NCI-H69 (cell line): ENCODE data around the gene EIF4E2.
A peak's percentile ranks its signal among the peaks of the same experiment; 100 is the strongest.

ENCODE experiments used
- DNase-seq: peaks from one replicate; lab custom pipeline; 2025; lab: John Stamatoyannopoulos, UW

The EIF4E2 gene

DNA sequence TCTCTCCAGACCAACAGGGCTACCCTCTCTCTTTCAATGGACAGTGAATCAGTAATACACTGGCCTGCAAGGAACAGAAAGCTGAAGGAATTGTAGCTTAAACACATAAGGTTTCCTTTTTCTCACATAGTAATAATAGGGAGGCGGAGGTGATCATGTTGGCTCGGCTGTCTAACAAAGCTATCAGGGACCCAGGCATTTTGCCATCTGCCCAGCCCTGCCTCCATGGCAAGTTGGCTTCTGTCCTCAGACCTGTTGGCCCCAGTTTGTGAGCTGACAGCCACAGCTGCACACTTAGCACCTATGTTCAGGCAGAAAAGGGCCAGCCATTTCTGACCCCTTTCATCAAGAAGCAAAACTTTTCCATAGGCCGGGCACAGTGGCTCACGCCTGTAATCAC lies 13.0 kb upstream of the EIF4E2 start:
- no peak for DNase-seq

DNA sequence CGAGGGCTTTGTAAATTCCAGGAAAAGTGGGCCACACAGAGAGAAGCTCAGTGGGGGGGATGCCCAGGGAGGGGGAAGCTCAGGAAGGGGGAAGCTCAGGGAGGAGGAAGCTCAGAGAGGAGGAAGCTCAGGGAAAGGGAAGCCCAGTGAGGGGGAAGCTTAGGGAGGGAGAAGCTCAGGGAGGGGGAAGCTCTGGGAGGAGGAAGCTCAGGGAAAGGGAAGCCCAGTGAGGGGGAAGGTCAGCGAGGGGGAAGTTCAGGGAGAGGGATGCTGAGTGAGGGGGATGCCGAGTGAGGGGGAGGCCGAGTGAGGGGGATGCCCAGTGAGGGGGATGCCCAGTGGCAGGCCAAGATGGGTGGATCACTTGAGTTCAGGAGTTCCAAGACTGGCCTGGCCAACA lies 11.8 kb upstream of the EIF4E2 start:
- peak; percentile 8 for DNase-seq

DNA sequence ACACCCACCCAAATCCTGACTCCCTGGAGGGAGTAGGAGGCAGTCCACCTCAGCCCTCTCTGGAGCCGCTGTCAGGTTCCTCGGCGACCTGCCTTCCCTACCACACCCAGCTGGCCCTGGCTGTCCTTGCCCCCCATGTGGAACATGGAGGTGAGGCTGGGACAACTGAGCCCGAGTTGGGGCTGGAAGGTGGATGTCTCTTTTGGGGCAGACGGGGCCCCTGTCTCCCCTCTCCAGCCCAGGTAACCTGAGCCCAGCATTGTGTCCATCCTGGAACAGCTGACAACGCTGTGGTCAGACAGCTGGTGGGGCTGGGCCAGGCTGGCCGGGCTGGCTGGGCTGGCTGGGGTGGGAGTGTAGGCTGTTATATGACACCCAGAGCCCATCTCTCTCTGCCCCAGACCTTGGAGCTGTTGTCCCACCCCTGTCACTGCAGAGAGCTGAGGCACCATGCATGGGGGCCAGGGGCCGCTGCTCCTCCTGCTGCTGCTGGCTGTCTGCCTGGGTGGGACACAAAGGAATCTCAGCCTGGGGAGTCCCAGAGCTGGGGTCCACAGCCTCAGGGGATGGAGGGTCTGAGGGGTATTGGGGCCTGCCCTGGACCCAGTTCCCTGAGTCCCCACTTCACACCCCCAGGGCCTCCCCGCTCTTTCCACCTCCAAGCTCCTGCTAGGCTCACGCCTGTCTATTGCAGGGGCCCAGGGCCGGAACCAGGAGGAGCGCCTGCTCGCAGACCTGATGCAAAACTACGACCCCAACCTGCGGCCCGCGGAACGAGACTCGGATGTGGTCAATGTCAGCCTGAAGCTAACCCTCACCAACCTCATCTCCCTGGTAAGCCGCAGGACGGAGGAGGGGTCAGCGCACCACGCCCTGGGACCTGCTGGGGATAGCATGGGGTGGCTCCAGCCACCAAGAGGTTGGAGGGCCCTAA lies 10.9 kb upstream of the EIF4E2 start, which contains the start of gene CHRNG:
Gene CHRNG, plus strand, starts transcription at position 395 of the 934 bp plus-strand sequence. Its CDS starts 56 bp downstream, at position 451.
- DNase-seq: peak; percentile 26

DNA sequence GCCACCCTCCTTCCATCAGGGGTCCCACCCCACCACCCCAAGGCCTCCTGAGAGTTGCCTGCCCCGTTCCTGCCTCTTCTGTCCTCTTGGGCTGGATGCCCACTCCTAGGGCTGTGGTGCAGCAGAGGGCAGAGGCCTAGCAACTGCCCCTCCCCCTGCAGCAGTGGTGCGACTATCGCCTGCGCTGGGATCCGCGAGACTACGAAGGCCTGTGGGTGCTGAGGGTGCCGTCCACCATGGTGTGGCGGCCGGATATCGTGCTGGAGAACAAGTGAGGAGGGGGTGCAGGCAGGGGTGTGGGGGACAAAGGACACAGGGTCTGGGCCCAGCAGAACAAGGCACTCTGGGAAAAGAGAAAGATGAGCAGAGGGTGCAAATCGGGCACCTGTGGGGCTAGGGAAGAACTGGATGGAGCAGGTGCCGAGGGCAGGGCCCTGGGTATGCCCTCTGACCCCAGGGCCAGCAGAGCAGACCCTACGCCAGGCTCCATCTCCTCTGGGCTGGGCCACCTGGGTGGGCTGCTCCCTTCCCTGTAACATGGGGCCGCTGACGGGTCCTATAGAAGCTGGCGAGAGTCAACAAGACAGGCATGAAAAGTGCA lies 9.9 kb upstream of the EIF4E2 start:
- DNase-seq: no peak

DNA sequence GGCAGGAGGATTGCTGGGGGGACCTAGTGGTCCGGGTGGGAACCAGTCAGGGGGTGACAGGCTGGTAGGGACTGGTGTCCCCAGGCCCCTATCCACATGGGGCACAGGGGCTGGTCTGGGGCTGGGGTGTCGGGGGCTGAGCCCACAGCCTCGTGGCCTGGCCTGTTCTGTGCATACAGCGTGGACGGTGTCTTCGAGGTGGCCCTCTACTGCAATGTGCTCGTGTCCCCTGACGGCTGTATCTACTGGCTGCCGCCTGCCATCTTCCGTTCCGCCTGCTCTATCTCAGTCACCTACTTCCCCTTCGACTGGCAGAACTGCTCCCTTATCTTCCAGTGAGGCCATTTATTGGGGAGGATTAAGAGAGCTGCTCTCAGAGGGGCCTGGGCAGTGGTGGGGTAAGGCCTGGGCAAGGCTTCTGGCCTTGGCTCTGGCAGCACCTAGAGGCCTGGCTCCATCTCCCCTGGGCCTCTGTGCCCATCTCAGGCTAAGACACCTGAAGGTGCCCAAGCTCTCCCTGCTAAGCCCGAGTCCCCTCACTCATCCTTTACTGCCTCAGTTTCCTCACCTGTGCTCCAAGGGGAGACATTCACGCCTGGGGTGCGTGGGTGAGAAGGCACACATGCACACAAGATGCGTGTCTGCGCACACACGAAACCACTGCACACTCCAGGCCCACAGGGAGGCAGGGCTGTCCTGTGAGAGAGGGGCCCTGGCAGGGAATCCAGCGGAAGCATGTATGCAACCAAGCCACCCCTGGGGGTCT lies 9.1 kb upstream of the EIF4E2 start:
- DNase-seq: no peak

DNA sequence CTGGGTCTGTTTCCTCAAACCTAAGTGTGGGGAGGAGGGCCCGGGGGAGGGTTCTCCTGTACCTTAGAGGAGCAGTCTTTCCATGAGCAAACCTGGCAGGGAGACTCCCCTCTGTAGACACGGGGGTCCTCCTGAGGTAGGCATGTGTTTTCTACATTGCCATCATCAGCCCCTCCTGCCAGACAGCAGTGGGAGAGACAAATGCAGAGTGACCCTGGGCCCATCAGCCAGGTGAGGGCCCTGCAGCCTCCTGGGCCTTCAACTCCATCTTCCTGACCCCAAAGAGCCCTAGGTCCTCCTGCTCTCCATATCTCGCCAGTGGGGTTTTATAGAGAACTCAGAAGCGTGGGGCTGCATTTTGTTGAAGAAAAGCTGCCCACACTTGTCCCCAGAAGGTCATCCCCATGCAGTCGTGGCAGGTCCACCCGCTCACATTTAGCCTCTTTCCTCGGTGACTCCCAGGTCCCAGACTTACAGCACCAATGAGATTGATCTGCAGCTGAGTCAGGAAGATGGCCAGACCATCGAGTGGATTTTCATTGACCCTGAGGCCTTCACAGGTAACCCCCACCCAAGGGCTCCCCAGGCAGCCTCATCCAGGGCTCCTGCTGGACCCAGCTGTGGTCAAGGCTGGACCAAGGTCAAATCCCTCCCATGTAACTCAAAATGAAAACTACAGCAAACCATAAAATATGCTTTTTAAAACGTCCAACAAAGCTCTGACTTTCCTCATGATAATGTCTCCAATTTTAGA lies 8.4 kb upstream of the EIF4E2 start:
- no peak for DNase-seq

DNA sequence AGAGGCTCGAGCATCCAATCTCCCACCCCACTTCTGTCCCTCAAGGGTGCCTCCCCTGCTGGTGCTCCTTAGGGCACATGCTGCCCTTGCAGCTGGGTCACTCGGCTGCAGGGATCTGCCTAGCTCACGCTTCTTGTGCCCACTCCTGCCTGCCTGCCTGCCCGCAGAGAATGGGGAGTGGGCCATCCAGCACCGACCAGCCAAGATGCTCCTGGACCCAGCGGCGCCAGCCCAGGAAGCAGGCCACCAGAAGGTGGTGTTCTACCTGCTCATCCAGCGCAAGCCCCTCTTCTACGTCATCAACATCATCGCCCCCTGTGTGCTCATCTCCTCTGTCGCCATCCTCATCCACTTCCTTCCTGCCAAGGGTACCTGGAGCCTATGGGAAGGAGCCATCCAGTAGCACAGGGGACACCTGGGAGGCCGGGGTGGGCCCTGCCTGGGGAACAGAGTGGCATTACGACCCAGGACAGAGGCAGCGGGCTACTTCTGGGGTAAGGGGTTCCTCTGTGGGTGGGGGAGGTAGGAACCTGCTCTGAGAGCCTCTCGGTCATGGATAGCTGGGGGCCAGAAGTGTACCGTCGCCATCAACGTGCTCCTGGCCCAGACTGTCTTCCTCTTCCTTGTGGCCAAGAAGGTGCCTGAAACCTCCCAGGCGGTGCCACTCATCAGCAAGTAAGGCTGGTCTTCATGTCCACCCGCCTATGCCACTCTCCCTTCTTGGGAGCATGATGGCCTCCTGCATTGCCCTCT lies 7.6 kb upstream of the EIF4E2 start:
- DNase-seq: no peak

DNA sequence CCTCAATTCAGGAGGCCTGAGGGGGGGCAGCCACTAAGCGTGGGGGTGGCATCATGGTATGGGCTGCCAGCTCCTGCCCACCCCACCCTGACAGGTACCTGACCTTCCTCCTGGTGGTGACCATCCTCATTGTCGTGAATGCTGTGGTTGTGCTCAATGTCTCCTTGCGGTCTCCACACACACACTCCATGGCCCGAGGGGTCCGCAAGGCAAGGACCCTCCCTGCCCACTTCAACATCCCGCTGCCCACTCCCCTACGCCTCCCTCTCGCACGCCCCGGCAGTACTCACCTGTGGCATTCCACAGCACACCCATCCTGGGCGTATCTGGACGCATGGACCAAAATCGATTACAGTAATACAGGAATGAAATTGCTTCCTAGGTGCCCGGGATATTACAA lies 7.0 kb upstream of the EIF4E2 start:
- DNase-seq: no peak

DNA sequence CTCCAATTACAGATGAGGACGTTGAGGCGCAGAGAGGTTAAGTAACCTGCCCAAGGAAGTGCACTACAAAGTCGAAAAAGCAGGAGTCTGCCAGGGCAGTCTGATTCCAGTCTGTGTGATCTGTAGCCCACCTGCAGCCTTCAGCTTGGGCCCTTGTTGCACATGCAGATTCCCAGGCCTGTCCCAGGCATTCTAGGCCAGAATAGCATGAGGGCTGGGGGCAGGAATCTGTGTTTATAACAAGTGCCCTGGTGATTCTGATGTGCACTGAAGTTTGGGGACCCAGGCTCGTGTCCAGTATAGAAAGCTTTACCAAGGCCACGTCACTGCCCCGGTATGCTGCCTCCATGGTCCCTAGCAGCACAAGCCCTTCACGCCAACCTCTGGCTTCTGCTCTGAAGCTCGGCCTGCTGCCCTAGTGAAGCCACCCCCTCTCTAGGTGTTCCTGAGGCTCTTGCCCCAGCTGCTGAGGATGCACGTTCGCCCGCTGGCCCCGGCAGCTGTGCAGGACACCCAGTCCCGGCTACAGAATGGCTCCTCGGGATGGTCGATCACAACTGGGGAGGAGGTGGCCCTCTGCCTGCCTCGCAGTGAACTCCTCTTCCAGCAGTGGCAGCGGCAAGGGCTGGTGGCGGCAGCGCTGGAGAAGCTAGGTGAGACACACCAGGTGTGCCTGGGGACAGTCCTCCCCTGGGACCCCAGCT lies 6.4 kb upstream of the EIF4E2 start:
- no peak for DNase-seq

DNA sequence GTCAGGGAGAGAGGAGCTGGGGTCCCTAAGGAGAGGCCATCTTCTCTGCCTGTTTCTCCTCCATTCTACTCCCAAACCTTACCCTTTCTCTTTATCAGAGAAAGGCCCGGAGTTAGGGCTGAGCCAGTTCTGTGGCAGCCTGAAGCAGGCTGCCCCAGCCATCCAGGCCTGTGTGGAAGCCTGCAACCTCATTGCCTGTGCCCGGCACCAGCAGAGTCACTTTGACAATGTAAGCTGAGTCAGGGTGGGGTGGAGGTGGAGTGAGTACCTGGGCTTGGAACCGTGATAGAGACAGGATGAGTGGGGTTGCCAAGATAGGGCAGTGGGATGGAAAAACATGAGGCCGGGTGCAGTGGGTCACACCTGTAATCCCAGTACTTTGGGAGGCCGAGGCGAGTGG lies 5.8 kb upstream of the EIF4E2 start:
- DNase-seq: no peak

DNA sequence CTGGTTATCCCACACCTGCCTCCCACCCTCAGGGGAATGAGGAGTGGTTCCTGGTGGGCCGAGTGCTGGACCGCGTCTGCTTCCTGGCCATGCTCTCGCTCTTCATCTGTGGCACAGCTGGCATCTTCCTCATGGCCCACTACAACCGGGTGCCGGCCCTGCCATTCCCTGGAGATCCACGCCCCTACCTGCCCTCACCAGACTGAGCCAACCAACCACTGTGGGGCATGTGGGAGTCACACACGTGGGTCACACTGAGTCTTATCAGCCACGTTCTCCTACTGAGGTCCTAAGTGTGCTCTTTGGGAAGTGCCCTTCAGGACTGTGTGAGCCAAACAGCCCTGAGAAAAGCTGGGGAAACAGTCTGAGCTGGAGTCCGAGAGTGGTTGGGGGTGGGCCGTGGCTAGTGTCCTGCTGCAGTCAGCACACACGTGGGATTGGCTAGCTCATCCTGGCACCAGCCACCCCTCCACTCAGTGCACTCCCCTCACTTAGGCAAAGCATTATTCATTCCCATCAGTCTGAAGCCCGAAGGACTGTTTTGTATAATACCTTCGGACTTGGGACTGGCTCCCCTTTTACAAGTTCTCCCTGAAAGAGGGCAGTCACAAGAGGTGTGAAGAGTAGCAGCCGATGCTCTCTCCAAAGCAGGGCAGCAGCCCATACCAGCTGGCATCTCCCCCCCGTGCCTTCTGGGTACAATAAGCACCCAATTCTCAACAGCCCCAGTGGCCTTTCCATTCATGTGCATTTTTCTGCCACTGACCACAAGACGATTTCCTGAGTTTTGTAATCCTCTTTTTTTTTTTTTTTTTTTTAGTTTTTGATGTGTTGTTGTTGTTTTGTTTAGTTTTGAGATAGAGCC lies 4.7 kb upstream of the EIF4E2 start:
- DNase-seq: no peak

DNA sequence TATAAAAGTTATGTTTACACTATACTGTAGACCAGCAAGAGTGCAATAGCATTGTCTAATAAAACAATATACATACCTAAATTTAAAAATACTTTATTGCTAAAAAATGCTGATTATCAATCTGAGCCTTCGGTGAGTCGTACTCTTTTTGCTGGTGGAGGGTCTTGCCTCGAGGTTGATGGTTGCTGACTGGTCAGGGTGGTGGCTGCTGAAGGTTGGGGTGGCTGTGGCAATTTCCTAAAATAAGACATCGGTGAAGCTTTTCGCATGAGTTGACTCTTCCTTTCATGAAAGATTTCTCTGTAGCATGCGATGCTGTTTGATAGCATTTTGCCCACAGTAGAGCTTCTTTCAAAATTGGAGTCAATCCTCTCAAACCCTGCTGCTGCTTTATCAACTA lies 2.5 kb upstream of the EIF4E2 start:
- no peak for DNase-seq

DNA sequence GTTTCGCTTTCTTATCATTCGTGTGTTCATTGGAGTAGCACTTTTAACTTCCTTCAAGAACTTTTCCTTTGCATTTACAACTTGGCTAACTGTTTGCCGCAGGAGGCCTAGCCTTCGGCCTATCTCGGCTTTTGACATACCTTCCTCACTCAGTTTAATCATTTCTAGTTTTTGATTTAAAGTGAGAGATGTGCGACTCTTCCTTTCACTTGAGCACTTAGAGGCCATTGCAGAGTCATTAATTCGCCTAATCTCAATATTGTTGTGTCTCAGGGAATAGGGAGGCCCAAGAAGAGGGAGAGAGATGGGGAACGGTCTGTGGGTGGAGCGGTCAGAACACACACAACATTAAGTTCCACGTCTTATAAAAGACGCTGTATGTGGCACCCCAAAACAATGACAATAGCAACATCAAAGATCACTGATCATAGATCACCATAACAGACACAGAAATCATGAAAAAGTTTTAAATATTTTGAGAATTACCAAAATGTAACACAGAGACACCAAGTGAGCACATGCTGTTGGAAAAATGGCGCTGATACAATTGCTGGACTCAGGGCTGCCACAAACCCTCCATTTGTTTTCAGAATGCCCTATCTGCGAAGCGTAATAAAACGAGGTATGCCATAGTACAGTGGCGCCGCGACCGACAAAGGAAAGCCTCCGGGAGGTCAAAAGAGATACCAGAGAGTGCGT lies 685 bp upstream of the EIF4E2 start:
- no peak for DNase-seq

DNA sequence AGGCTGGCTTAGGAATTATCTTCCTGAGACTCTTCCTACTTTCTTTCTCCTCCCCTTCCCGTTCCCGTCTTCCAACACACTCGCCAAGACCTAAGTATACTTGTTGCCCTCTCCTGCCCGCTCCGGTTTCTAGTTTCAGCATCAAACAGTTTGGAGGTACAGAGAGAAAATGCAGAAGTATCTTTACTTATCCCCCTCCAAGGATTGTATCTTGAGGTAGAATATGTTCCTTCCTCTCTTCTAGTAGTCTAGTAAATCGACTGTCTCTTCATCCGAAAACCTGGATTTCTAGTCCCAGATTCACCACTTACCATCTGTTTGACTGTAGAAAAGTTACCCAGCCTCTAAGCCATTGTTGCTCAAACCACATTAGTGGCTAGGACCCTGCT lies 755 bp downstream of the EIF4E2 start:
- no peak for DNase-seq

DNA sequence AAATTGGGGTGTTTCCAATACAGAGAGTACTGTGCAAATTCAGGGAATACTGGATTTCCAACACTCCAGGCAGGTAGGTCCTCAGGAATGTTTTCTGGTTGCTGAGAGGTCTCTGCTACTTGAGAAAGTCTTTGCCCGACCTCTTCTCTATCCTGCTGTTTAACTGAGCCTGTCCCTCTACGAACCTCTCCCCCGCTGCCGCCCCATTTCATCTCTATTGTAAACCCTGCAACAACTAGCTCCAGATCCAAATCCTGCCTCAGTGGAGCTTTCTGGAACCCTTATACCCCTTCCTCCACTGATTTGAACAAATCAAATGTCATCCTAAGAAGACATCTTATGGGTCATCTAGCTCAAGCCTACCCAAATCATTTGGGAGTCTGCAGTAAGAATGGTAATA lies 1.3 kb downstream of the EIF4E2 start:
- no peak for DNase-seq

DNA sequence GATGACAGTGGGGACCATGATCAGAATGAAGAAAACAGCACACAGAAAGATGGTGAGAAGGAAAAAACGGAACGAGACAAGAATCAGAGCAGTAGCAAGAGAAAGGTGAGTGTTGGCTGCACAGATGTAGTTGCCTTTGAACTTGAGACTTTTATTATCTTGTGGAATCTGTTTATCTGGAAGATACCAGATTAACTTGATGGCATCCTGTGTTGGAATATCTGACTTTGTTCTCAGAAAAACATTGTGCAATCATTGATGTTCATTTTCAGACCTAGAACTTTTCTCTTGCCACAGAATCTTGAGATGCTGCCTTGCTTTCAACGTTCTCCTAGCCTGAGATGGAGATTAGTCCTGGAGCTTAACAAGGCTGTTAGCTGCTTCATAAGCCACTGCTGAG lies 5.9 kb downstream of the EIF4E2 start:
- DNase-seq: no peak

DNA sequence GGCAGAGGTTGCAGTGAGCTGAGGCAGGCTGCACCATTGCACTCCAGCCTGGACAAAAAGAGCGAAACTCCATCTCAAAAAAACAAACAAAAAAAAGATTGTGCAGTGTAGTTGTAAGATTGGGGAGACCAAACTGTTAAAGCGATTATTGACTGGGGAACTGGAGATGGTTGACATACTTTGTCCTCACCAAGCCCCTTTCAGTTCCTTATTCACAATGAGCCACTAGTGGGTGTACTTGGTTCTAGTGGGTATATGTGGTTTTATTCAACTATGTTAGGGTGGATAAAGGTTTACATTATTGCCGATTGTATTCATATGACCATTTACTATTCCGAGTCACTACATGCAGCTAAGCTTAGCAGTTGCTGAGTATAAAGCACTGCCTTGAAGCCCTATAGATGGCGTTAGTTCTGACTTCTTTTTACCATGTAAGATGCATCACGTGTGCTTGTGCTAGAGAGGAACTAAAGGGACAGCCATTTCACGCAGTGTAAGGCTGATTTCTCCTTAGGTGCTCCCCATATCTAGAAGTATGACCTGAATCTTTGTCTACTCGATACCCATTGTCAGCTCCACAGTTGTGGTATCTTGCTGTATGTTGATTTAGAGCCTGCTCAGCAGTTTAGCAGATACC lies 12.1 kb downstream of the EIF4E2 start:
- no peak for DNase-seq

DNA sequence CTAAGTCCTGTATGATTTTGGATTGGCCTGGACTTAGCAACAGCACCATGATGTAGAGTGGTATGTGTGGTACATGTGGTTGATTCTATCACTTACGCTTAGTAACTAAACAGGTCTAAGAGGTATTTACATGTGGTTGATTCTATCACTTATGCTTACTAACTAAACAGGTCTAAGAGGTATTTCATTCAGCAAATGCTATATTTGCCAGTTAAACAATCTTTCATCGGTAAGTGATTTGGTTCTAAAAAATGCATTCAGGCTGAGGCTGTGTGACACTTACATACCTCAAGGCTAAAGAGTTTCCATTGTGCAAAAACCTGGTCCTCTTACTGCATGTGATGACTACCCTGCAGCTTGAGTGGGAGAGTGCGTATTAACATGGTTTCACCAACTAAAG lies 13.1 kb downstream of the EIF4E2 start:
- no peak for DNase-seq

DNA sequence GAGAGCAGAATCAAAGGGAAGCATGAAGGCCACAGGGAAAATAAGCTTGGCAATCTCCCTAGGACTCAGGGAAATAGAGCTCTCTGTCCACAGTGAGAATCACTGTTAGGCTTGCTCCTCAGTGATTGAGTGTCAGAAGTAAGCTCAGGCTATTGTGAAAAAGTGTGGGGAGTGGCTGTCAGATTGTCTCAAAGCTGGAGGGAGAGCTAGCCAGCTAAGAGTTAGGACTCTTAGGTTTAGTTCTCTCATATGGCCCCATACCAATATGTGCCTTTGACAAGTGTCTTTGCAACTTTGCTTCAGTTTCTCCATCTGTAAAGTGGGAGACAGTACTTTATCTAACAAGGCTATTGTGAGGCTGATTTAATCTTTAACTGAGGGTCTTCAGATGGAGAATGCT lies 17.2 kb downstream of the EIF4E2 start:
- no peak for DNase-seq
